Suprapubic skin (tissue), 4 donors: ENCODE data around the gene CNKSR1. TPM values are rescaled to one million over a fixed set of nuclear protein-coding genes. Genes with fewer than 3 reads are reported as not detected.

Experiments
- DNase-seq, 2 donors: peaks; one replicate each; pipeline ENCODE4 v3.0.0-alpha.2; 2019; ENCODE audit warnings: low spot score in 2 of 2
- H3K27ac ChIP-seq: fragments of 200-600 bp; sonication (generic); one replicate; pipeline ENCODE4 v1.5.1; 2019
- H3K27me3 ChIP-seq: fragments of 200-600 bp; sonication (generic); one replicate; pipeline ENCODE4 v1.5.1; 2019
- H3K36me3 ChIP-seq: fragments of 200-600 bp; sonication (generic); one replicate; pipeline ENCODE4 v1.5.1; 2019
- H3K4me1 ChIP-seq: fragments of 200-600 bp; sonication (generic); one replicate; pipeline ENCODE4 v1.5.1; 2019
- H3K4me3 ChIP-seq: fragments of 200-600 bp; sonication (generic); one replicate; pipeline ENCODE4 v1.5.1; 2019; ENCODE audit warnings: mild to moderate bottlenecking
- H3K9me3 ChIP-seq: fragments of 200-600 bp; sonication (generic); one replicate; pipeline ENCODE4 v1.5.1; 2019
- EP300 ChIP-seq: sonication (generic); formaldehyde crosslinking; IDR thresholded peaks from one replicate; pipeline ENCODE4 v1.6.1; 2017; ENCODE audit warnings: antibody characterized with exemption
- POLR2A ChIP-seq, 2 donors: fragments of 450-650 bp; IDR thresholded peaks; one replicate each; pipeline ENCODE4 v1.6.1; 2017; ENCODE audit warnings: antibody characterized with exemption in 2 of 2, mild to moderate bottlenecking in 2 of 2, moderate library complexity in 2 of 2
- POLR2AphosphoS5 ChIP-seq, 3 donors: sonication (generic); formaldehyde crosslinking; IDR thresholded peaks; one replicate each; pipeline ENCODE4 v1.6.1; 2017; ENCODE audit warnings: antibody characterized with exemption in 3 of 3
- WGBS: methylation state at CpG from one replicate; pipeline ENCODE4 v1.1.5; 2018; 5-methylcytosine and 5-hydroxymethylcytosine counted together
- total RNA-seq, 4 donors: library from RNA; depleted of rRNA; stranded (reverse); fragments of >200 nt; gene quantifications; one replicate each; pipeline ENCODE4 v1.1.0, GENCODE V29; 2016
- TF ChIP-seq, protein P1 (sequence below), 2 donors: fragments of 200-600 bp in 1 of 2; fragments of 450-650 bp in 1 of 2; sonication (generic) in 1 of 2; IDR thresholded peaks; one replicate each; pipeline ENCODE4 v1.5.1; 2016 to 2019; ENCODE audit warnings: antibody characterized with exemption in 2 of 2, mild to moderate bottlenecking in 1 of 2, moderate library complexity in 1 of 2

CNKSR1 gene
- total RNA-seq, 4 donors from 2014 or later: 45.6 to 91.2 (median 53.7) TPM

DNA sequence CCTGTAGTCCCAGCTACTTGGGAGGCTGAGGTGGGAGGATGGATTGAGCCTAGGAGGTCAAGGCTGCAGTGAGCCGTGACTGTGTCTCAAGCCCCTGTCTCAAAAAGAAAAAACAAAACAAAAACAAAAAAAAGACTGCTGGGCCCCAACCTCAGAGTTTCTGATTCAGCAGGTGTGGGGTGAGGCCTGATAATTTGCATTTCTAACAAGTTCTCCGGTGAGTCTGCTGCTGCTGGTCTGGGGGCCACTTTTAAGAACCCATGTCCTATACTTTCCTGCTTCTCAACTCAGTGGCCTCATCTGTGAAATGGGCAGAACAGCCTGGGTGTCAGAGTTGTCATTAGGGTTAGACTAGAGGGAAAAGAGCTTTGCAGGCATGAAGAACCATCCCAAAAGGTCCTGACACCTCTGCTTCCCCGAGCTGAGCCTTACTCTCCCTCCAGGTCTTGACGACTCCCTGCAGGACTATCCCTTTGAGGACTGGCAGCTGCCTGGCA is 2.8 kb downstream of the CNKSR1 start:
- Histone ChIP-seq H3K9me3 (no peaks in the 10 kb centered on the region), H3K4me1 (peaks cover 8% of the 10 kb centered on the region), H3K36me3 (peaks cover 17% of the 10 kb centered on the region), H3K4me3 (no peak overlapping the region), H3K27me3 (no peaks in the 10 kb centered on the region), H3K27ac (no peak overlapping the region)
- 82% methylated on average over 4 of the region's 4 CpGs for WGBS
- DNase-seq: no peak
- TF ChIP-seq EP300: no peak
- TF ChIP-seq, protein P1, sequence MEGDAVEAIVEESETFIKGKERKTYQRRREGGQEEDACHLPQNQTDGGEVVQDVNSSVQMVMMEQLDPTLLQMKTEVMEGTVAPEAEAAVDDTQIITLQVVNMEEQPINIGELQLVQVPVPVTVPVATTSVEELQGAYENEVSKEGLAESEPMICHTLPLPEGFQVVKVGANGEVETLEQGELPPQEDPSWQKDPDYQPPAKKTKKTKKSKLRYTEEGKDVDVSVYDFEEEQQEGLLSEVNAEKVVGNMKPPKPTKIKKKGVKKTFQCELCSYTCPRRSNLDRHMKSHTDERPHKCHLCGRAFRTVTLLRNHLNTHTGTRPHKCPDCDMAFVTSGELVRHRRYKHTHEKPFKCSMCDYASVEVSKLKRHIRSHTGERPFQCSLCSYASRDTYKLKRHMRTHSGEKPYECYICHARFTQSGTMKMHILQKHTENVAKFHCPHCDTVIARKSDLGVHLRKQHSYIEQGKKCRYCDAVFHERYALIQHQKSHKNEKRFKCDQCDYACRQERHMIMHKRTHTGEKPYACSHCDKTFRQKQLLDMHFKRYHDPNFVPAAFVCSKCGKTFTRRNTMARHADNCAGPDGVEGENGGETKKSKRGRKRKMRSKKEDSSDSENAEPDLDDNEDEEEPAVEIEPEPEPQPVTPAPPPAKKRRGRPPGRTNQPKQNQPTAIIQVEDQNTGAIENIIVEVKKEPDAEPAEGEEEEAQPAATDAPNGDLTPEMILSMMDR (IDR thresholded peaks at IDR 0.05): no peak
- no peak for TF ChIP-seq POLR2A (IDR thresholded peaks at IDR 0.05)
- TF ChIP-seq POLR2AphosphoS5 (IDR thresholded peaks at IDR 0.05): no peak

DNA sequence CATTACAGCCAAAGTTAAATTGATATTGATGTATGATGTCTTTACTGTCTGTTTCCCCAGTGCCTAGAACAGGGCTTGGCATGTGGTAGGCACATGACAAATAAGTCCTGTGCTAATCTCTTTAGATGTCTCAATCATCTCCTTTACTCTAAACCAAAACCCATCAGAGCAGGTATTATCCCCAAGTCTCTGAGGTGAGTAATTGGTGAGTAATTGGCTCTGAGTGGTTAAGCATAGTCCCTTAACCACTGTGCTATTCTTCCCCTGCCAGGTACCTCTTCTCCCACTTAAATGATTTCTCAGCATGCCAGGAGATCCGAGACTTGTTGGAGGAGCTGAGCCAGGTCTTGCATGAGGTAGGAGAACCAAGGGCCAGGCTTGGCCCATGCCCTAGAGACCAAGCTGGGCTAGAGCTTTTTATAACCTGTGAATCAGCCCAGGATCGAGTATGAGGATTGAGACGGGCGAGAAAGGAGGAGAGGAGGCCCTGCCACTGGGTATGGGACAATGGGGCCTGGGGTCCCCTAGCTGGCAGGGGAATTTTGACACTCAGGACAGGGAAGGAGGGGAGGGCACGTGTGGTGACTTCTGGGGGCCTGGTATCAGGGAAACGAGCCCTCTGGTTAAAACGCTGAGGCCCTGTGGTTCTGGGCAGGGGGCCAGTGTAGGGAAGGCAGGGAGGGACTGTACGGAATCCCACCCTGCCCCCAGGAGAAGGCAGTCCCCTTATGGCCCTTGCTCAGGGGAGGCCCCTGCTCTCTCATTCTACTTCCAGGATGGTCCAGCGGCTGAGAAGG is 4.5 kb downstream of the CNKSR1 start:
- no peak overlapping the region for H3K27ac ChIP-seq
- no peaks in the 10 kb centered on the region for H3K9me3 ChIP-seq
- H3K4me1 ChIP-seq: peaks cover 8% of the 10 kb centered on the region
- TF ChIP-seq POLR2AphosphoS5 (IDR thresholded peaks at IDR 0.05): no peak
- no peak for TF ChIP-seq EP300
- TF ChIP-seq, protein P1 (IDR thresholded peaks at IDR 0.05): no peak
- TF ChIP-seq POLR2A (IDR thresholded peaks at IDR 0.05): no peak
- WGBS: 70% methylated on average over 8 of the region's 9 CpGs
- no peaks in the 10 kb centered on the region for H3K27me3 ChIP-seq
- H3K36me3 ChIP-seq: peaks cover 26% of the 10 kb centered on the region
- no peak for DNase-seq
- H3K4me3 ChIP-seq: no peak overlapping the region

DNA sequence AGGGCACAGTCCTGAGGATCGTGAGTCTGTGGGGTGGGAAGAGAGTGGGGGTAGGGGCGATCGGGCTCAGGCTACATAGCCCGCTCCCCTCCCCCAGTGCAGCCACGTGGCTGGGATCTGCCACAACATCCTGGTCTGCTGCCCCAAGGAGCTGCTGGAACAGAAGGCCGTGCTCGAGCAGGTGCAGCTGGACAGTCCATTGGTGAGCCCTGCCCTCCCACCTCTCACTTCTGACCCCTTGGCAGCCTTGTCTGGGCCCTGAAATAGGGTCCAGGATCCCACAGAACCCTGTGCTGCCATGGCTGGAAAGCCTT is 5.0 kb downstream of the CNKSR1 start:
- H3K27me3 ChIP-seq: no peaks in the 10 kb centered on the region
- H3K36me3 ChIP-seq: peaks cover 26% of the 10 kb centered on the region
- H3K9me3 ChIP-seq: no peaks in the 10 kb centered on the region
- H3K4me1 ChIP-seq: peaks cover 8% of the 10 kb centered on the region
- H3K4me3 ChIP-seq: no peak overlapping the region
- 97% methylated on average over 5 of the region's 7 CpGs for WGBS
- H3K27ac ChIP-seq: no peak overlapping the region
- TF ChIP-seq EP300: no peak
- TF ChIP-seq POLR2A (IDR thresholded peaks at IDR 0.05): no peak
- no peak for TF ChIP-seq POLR2AphosphoS5 (IDR thresholded peaks at IDR 0.05)
- TF ChIP-seq, protein P1 (IDR thresholded peaks at IDR 0.05): no peak
- no peak for DNase-seq

DNA sequence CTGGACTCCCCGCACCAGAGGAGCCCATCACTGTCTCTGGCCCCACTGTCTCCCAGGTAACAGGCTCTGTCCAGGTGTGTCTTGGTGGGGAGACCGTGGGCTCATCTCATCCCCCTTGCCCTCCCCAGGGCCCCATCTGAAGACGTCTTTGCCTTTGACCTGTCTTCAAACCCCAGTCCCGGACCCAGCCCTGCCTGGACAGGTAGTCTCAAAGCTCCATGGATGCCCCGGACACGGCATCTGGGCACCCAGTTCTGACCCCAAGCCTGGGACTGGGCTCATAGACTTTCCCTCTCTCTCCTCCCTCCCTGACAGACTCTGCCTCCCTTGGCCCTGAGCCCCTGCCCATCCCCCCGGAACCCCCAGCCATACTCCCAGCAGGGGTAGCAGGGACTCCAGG is 6.8 kb downstream of the CNKSR1 start:
- no peaks in the 10 kb centered on the region for H3K9me3 ChIP-seq
- H3K36me3 ChIP-seq: peaks cover 36% of the 10 kb centered on the region
- no peak for TF ChIP-seq POLR2A (IDR thresholded peaks at IDR 0.05)
- no peak for TF ChIP-seq EP300
- no peak for TF ChIP-seq POLR2AphosphoS5 (IDR thresholded peaks at IDR 0.05)
- TF ChIP-seq, protein P1 (IDR thresholded peaks at IDR 0.05): no peak
- no peaks in the 10 kb centered on the region for H3K27me3 ChIP-seq
- H3K27ac ChIP-seq: no peak overlapping the region
- H3K4me1 ChIP-seq: no peaks in the 10 kb centered on the region
- WGBS: 93% methylated on average over 7 of the region's 7 CpGs
- no peak for DNase-seq
- no peak overlapping the region for H3K4me3 ChIP-seq

DNA sequence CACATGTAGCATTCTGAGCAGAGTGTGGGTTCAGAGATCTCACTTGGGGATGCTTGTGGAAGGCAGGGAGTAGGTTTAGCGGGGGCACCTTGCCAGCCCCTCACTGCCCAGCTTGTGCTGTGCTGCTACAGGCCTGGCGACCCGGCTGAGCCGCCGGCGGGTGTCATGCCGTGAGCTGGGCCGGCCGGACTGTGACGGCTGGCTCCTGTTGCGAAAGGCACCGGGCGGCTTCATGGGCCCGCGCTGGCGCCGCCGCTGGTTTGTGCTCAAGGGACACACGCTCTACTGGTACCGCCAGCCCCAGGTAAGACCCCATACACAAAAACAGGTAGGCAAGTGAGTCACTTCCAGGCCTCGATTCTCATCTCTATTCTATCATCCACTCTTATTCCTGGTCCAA is 7.6 kb downstream of the CNKSR1 start:
- Histone ChIP-seq H3K27ac (no peak overlapping the region), H3K4me3 (no peak overlapping the region), H3K27me3 (no peaks in the 10 kb centered on the region), H3K4me1 (no peaks in the 10 kb centered on the region), H3K36me3 (peaks cover 39% of the 10 kb centered on the region), H3K9me3 (no peaks in the 10 kb centered on the region)
- DNase-seq: no peak
- TF ChIP-seq POLR2AphosphoS5 (IDR thresholded peaks at IDR 0.05) (no peak), POLR2A (IDR thresholded peaks at IDR 0.05) (no peak), EP300 (no peak)
- TF ChIP-seq, protein P1 (IDR thresholded peaks at IDR 0.05): no peak
- 97% methylated on average over 21 of the region's 21 CpGs for WGBS
